DND-41 (cell line): ENCODE measurements around the gene SEMA6B.
A peak's percentile ranks its signal among the peaks of the same experiment; 100 is the strongest.

Experiments
- ATAC-seq: fragments of 200-7000 bp; cut with Tn5 transposase; 3 replicates; pipeline ENCODE4 v1.9.1; 2021; ENCODE audit warnings: low read depth; ENCODE audit not compliant: insufficient read depth
- DNase-seq: peaks from one replicate; pipeline ENCODE4 v3.0.0-alpha.2; 2020
- H2AFZ ChIP-seq: 2 replicates; pipeline ENCODE4 v1.6.0; 2012; ENCODE audit warnings: low read depth, low read length
- H3K27ac ChIP-seq: 2 replicates; pipeline ENCODE4 v1.5.1; 2012; ENCODE audit warnings: low read length, inconsistent platforms
- H3K27me3 ChIP-seq: fragments of 200-600 bp; sonication (generic); 2 replicates; pipeline ENCODE4 v1.6.0; 2012; ENCODE audit warnings: low read length, mild to moderate bottlenecking, inconsistent platforms; ENCODE audit not compliant: insufficient read depth, poor library complexity
- H3K36me3 ChIP-seq: 2 replicates; pipeline ENCODE4 v1.5.1; 2012; ENCODE audit warnings: low read length, inconsistent platforms; ENCODE audit not compliant: insufficient read depth
- H3K4me1 ChIP-seq: 2 replicates; pipeline ENCODE4 v1.5.1; 2012; ENCODE audit warnings: mild to moderate bottlenecking, low read length; ENCODE audit not compliant: insufficient read depth
- H3K4me2 ChIP-seq: 2 replicates; pipeline ENCODE4 v1.6.0; 2012; ENCODE audit warnings: mild to moderate bottlenecking, moderate library complexity, low read length, inconsistent platforms; ENCODE audit not compliant: insufficient read depth
- H3K4me3 ChIP-seq, 2 experiments: fragments of 200-600 bp in 1 of 2; shearing (Covaris generic) in 1 of 2; 2 replicates each; pipeline ENCODE4 v1.5.1; 2012 to 2016; ENCODE audit warnings: inconsistent platforms in 2 of 2, low read length in 2 of 2, mild to moderate bottlenecking in 2 of 2, low read depth in 1 of 2, moderate library complexity in 1 of 2
- H3K79me2 ChIP-seq: 2 replicates; pipeline ENCODE4 v1.6.0; 2012; ENCODE audit warnings: low read length, inconsistent platforms; ENCODE audit not compliant: insufficient read depth
- H3K9ac ChIP-seq: 2 replicates; pipeline ENCODE4 v1.6.0; 2012; ENCODE audit warnings: low read depth, mild to moderate bottlenecking, inconsistent platforms, low read length, moderate library complexity
- H3K9me3 ChIP-seq: 2 replicates; pipeline ENCODE4 v1.5.1; 2012; ENCODE audit warnings: low read length, moderate library complexity, mild to moderate bottlenecking, inconsistent platforms; ENCODE audit not compliant: insufficient read depth, severe bottlenecking
- H4K20me1 ChIP-seq: 2 replicates; pipeline ENCODE4 v1.6.0; 2012; ENCODE audit warnings: low read length; ENCODE audit not compliant: insufficient read depth
- CTCF ChIP-seq: IDR thresholded peaks from 2 replicates; pipeline ENCODE4 v1.5.1; 2012; ENCODE audit warnings: borderline replicate concordance, low read length, moderate library complexity, mild to moderate bottlenecking; ENCODE audit not compliant: poor library complexity, severe bottlenecking; ENCODE audit errors: extremely low read depth
- EZH2 ChIP-seq: IDR thresholded peaks from 3 replicates; pipeline ENCODE4 v1.6.1; 2012; ENCODE audit warnings: borderline replicate concordance, low read depth, mild to moderate bottlenecking, moderate library complexity, low read length, inconsistent platforms; ENCODE audit not compliant: severe bottlenecking

Gene SEMA6B

GRCh38 chr19:4557971-4558941, 1.2 kb downstream of the SEMA6B start:
- no peaks in the 10 kb centered on the region for H3K36me3 ChIP-seq
- no peaks in the 10 kb centered on the region for H3K79me2 ChIP-seq
- peak; percentile 47 for DNase-seq
- no peak overlapping the region for H3K9ac ChIP-seq
- H3K4me2 ChIP-seq, result no peak overlapping the region; the same call in 1 of the 2 replicates
- TF ChIP-seq EZH2 (no peak), CTCF (peak; percentile 91)
- no peak overlapping the region for H3K27ac ChIP-seq
- peak; percentile 64 for ATAC-seq
- H3K9me3 ChIP-seq, result no peaks in the 10 kb centered on the region
- no peak overlapping the region for H3K4me3 ChIP-seq
- no peaks in the 10 kb centered on the region for H3K27me3 ChIP-seq
- no peaks in the 10 kb centered on the region for H4K20me1 ChIP-seq
- H3K4me1 ChIP-seq, result peaks cover 3% of the 10 kb centered on the region; the same call in 1 of the 2 replicates
- H2AFZ ChIP-seq, result peak overlapping the region; percentile 45; the same call in 1 of the 2 replicates

GRCh38 chr19:4557144-4557970, 2.1 kb downstream of the SEMA6B start:
- H3K4me3 ChIP-seq, result no peak overlapping the region
- peaks cover 3% of the 10 kb centered on the region; the same call in 1 of the 2 replicates for H3K4me1 ChIP-seq
- no peak overlapping the region for H3K4me2 ChIP-seq
- H3K9ac ChIP-seq, result no peak overlapping the region
- TF ChIP-seq EZH2, result no peak
- TF ChIP-seq CTCF, result peak; percentile 58
- H2AFZ ChIP-seq, result no peak overlapping the region
- H3K27me3 ChIP-seq, result no peaks in the 10 kb centered on the region
- DNase-seq, result no peak
- H4K20me1 ChIP-seq, result no peaks in the 10 kb centered on the region
- no peaks in the 10 kb centered on the region for H3K79me2 ChIP-seq
- ATAC-seq, result no peak
- no peak overlapping the region for H3K27ac ChIP-seq
- no peaks in the 10 kb centered on the region for H3K9me3 ChIP-seq
- no peaks in the 10 kb centered on the region for H3K36me3 ChIP-seq

DNA sequence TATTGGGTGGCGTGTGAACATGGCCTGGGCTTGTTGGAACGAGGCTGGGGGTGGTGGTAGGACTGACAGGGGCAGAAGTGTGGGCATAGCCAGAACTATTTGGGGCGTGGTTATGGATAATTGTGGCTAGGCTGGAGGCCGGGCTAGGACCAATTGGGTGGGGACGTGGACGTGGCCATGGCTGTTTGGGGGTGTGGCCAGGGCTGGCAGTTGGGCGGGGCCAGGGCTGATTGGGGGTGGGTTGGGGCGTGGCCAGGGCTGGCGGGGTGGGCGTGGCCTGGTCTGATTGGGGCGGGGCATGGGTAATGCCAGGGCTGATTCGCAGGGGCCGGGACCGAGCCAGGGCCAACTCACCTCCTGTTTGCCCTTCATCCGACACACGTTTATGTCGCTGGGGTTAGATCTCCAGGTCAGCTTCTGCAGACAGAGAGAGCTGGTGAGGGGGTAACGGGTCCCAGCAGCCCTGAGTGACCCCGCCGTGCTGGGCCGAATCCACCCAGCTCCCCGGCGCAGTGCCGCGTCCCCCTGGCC, 2.8 kb downstream of the SEMA6B start:
- no peak overlapping the region for H3K27ac ChIP-seq
- H4K20me1 ChIP-seq, result no peaks in the 10 kb centered on the region
- no peaks in the 10 kb centered on the region for H3K79me2 ChIP-seq
- H3K36me3 ChIP-seq, result no peaks in the 10 kb centered on the region
- peak; percentile 32 for DNase-seq
- TF ChIP-seq EZH2 (no peak), CTCF (no peak)
- no peak overlapping the region for H3K9ac ChIP-seq
- no peaks in the 10 kb centered on the region for H3K27me3 ChIP-seq
- no peak overlapping the region for H3K4me3 ChIP-seq
- H3K4me2 ChIP-seq, result no peak overlapping the region
- H3K4me1 ChIP-seq, result peaks cover 3% of the 10 kb centered on the region; the same call in 1 of the 2 replicates
- H3K9me3 ChIP-seq, result no peaks in the 10 kb centered on the region
- peak; percentile 19; the same call in 1 of the 3 replicates for ATAC-seq
- no peak overlapping the region for H2AFZ ChIP-seq
